Mesenteric fat pad (tissue), 1 donor: ENCODE results near the gene FAM98B. TPM values are rescaled to one million over a fixed set of nuclear protein-coding genes. Genes with fewer than 3 reads are reported as not detected.

ENCODE experiments used
- DNase-seq: peaks from one replicate; pipeline ENCODE4 v3.0.0-alpha.2; 2020; ENCODE audit warnings: low spot score
- total RNA-seq: library from RNA; stranded (reverse); fragmentation: NEBNext Ultra II Directional; extraction: Animal tissue kit (Norgen Biotek cat#: 25700); gene quantifications from one replicate; pipeline ENCODE4 v1.2.1, GENCODE V29; 2021
- donor health status: DM: yes; HTN: yes; CAD: no.

FAM98B gene
- total RNA-seq, 1 donor from 2014 or later: 22.4 TPM

DNA sequence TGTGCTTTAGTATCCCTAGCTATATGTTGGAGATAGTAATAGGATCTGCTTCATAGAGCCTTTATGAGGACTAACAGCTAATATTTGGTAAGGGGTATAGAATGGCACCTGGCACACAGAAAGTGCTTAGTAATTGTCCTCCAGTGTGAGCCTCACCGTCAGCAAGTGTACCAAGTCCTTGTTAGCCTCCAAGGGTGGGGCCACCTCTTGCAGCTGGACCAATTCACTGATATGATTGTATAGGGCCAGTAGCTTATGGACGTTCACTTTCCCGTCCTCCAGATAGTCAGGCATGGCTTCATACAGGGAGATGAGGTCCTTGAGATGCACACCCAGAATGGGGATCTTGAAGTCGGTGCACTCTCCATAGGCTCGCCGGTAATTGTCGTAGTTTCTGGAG lies 53.6 kb downstream of the FAM98B start:
- DNase-seq: no peak

DNA sequence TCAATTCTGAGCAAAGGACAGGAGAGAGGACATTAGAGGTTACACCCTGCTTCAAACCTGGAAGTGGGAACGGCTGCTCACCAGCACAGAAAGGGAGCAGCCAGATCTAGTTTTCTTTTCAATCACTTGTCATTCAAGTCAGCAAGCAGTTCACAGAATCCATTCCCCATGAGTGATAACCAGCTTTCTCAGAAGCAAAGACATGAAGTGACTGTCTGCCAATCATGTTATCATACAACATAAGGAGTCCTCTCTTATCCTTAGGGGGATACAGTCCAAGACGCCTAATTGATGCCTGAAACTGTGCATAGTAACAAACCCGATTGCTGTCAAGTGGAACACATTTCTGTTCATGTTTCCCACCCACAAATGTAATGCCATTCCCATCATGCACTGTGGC lies 54.7 kb downstream of the FAM98B start:
- no peak for DNase-seq

DNA sequence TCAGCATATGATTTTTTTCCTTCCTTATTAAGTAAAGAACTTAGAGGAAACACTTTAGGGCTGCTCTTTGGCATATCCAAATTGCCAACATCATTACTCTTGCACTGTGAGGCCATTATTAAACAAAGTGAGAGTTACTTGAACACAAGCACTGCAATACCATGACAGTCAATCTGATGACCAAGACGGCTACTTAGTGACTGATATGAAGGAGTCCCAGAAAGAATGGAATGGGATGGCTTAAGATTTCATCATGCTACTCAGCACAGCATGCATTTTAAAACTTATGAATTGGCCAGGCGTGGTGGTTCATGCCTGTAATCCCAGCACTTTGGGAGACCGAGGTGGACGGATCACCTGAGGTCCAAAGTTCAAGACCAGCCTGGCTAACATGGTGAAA lies 55.2 kb downstream of the FAM98B start:
- no peak for DNase-seq

DNA sequence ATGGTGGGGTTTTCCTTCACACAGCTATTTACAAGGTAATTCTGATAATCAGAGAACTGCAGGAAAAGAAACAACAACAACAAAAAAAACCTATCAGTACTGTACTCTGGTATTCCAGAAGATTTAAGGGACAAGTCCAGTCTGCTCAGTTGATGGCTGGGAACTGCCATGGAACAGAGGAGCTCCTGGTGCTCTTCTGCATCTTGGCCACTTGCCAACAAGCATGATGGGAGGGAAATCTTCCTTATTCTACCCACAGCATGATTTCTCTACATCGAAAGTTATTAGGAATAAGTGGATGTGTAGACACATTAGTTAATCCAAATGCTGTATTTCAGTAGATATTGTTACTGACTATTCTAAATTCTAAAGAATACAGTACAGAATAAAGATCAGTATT lies 59.0 kb downstream of the FAM98B start:
- DNase-seq: no peak

DNA sequence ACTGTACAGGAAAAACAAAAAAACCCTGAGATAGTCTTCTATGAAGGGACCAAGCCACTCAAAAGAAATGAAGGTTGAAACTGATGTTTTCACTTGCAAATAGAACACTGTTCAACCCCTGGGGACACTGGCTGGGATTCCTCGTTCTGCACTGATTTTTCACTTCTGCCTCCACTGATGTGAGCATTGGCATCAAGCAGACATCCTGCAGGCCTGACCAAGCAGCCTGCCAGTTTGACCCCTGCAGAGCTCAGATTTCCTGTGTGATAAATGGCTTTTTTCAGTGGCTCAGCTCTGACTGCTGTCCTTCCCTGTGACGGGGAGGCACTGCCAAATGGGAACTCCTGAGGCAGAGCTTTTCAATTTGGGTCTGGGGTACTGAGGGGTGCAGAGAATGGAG lies 60.7 kb downstream of the FAM98B start:
- DNase-seq: no peak

DNA sequence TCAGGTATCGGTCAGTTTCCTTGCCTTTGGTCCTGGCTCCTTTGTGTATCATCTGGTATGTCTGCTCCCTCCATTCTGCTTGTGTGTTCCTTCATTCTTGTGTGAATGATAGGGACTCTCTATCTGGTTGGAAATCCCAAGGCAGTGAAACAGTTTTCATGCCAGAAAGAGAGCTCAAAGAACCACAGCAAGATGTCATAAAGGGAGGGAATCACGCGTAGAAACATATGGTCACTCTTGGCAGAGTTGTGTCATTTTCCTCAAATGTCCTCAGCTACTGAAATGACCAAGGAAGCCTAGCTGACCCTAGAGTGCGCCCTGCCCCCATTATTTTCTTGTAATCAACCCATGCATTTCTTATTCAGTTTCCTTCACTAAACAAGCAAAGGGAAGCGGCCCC lies 62.7 kb downstream of the FAM98B start:
- no peak for DNase-seq

DNA sequence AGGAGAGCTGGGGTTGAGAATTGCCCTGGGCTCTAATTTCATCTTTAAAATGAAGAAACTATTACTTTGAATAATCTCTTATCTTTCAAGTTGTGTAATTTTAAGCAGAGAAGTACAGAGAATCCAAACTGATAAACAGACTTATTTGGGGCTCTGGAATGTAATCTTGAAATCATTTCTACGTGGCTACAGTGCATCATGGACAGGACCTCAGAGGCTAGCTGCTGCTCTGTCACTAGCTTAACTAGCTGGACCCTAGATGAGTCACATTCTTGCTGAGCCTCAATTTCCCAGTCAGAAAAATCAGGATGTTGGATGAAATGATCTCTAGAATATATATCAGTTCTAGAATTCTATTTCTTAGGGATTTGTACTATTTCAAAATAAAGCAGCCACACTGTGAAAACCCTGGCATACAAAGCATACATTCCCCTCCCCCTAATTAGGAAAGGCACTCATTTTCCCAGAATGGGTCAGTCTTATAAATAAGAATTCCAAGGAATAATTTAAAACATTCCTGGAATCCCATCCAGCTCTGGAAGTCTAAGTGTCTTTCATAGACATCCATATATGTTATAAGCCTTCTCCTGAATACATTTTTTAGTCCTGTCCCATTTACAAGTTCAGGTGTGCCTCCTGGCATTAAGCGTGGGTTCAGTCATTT lies 63.5 kb downstream of the FAM98B start:
- DNase-seq: no peak

DNA sequence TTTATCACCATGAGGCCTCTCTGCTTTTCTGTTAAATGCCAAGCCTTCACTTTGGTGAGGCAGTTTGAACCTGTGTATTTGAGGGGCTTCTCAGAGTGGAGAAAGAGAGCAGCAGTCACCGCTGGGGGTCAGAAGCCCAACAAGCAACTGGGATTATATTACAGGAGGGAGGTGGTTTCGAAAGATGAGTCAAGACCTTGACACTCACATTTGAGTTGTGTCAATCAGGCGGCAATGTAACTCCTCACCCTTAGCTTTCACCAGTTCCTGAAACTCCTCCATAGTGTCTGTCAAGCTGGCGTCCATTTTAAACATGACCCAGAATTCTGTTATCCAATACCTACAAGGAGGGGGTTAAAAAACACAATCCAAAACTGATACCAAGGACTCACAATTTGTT lies 64.2 kb downstream of the FAM98B start:
- DNase-seq: no peak

DNA sequence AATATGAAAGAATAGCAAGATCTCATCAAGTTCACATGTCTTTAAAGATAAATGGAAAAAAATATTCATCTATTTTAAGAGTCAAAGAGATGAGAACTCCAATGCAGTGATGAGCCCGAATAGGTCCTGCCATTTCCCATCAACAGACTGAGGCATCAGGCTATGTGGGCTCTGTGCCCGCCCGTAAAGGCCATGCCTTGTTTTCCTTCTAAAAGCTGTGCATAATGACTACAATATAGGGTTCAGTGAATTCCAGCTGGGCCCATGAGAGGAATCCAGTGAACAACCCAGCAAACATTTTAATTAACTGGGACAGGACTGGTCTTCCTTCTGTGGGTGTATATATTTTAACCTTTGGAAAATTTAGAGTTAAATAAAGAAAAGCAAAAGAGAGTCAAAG lies 66.1 kb downstream of the FAM98B start:
- no peak for DNase-seq

DNA sequence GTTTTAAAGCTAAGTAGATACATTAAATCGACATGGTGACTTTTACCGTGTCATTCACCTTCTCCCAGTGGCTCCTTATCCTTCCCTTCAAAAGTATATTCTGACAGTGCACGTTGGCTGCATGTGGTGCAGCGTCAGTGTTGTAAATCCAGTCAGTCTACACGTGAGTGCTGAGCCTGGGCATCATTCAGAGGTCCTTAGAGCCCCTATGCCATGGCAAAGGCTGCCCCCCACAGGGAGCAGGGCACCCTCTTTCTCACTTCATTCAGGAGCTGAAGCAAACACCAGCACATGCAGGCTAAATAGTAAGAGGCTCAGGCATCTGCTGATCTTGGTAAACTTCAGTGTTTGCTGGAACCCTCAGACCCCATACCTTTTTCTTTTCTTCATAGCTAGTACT lies 67.4 kb downstream of the FAM98B start:
- DNase-seq: no peak

DNA sequence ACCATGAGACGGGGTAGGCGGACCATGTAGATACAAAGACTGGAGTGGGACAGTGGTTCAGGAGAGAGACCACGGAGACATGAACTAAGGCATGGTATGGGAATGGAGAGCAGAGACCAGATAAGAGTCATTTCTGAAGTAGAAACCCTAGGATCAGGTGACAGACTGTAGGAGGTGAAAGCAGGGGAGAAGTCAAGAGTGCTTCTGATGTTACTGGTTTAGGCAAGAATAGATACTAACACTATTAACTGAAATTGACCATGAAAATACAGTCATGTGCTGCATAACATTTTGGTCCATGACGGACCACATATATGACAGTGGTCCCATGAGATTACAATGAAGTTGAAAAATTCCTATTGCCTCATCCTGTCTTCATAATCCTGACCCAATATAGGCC lies 69.0 kb downstream of the FAM98B start:
- no peak for DNase-seq

DNA sequence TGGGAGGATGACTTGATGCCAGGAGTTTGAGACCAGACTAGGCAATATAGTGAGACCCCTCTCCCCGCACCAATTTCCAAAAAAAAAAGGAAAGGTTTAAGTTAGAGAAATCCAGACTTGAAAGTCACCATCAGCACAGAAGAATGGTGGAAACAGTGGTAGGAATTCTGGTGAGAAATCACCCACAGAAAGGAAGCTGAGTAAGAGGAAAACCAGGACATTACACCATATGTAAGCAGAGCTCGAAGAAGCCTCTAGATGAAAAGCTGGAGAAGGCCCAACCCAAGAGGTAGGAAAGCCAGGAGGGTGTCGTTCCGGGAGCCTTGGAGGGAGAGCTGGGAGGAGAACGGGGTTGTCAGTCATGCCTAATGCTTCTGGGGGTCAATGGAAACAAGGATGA lies 70.2 kb downstream of the FAM98B start:
- no peak for DNase-seq

DNA sequence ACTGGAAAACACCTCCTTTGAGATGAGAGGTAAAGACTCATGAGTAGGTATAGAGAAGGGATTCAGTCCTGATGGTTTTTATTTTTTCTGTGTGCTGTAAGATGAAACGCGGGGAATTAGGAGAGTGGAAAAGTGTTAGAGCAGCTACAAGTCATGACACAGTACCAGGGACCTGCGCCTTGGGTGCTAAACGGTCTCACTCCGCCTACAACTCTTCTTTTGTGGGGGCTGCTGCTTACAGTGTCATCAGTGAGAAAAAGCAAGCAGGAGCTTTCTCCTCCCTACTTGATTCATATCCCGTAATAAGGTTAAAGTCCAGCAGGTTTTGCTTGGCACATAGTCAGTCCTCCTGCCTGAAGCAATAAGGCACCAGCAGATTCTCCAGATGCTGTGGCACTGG lies 71.6 kb downstream of the FAM98B start:
- no peak for DNase-seq

DNA sequence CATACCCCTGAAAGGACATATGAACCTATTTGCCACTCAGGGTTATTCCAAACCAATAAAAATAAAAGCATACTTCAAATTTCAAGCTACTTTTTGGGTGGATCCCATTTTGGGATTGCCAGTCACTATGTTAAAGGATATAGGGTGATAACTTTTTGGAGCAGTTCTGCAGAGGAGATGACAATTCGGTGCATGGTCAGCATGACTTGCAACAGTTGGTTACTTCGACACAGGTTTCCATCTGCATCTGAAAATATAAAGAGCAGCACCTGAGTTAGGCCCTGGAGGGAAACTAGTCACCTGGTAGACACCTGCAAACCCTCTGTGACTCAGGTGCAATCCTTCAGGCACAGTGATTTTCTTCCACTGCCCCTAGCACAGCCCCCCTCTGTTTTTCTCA lies 72.2 kb downstream of the FAM98B start:
- DNase-seq: no peak

DNA sequence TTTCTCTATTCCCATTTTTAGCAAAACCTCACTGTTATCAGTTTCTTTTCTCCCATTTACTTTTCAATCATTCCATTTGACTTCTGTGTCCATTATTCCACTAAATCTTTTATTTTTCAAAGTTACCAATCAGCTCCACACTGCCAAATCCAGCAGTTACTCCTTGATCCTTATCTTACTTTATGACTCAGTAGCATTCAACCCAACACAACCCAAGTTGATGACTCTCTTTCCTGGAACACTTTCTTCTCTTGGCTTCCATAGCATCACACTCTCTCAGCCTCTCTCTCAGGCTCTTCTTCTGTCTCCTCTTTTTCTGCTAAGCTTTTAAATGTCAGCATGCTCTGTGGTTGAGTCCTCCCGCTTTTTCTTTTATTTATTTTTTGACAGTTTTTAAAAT lies 74.4 kb downstream of the FAM98B start:
- DNase-seq: no peak

DNA sequence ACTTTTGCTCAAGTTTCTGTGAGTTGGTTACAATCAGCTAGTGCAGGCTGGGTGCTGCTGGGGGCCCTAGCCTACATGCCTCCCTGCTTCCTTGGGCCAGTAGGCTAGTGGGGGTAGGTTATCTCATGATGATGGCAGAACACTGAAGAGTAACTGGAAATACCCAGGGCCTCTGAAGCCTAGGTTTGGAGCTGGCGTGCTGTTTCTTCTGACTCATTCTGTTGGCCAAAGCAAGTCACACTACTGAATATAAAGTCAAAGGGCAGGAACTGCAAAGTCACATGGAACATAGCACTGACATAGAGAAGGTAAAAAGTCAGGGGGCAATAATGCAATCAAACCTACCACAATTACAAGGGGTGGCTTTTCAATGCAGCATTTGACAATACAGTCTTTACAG lies 76.2 kb downstream of the FAM98B start:
- no peak for DNase-seq

DNA sequence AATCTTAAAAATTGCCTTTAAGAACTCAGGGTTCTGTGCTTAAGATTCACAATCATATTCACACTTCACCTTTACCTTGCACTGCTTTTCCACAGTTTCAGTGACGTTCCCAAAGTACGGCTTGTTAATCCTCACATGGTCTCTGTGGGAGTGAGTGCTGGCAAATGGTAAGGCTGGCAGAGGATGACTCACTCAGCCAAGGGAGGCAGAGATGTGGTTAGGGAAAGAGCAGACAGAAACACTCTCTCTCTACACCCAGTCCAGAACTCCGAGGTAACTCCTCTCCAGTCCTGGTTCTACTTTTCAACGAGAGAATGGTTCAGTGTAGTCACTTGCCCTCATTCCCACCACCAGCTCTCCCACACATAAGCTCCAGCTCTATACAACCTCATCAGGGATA lies 77.6 kb downstream of the FAM98B start:
- no peak for DNase-seq

DNA sequence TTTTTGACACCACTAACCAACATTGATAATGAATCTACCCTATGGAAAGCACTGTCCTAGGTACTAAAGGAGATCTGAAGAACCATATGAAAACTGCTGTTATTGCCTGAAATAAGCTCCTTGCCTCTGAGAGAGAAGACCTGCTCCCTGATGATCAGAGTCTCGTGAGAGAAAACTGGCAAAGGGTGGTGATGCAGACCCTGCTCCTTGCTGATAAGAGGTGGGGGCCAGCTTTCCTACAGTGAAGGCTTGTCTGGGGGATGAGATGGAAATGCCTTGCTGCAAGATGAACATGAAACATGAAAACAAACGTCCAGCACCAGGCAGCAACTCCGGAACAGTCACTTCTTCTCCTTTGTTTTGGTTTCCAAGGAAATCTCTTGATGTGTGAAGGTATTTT lies 78.8 kb downstream of the FAM98B start:
- DNase-seq: no peak

DNA sequence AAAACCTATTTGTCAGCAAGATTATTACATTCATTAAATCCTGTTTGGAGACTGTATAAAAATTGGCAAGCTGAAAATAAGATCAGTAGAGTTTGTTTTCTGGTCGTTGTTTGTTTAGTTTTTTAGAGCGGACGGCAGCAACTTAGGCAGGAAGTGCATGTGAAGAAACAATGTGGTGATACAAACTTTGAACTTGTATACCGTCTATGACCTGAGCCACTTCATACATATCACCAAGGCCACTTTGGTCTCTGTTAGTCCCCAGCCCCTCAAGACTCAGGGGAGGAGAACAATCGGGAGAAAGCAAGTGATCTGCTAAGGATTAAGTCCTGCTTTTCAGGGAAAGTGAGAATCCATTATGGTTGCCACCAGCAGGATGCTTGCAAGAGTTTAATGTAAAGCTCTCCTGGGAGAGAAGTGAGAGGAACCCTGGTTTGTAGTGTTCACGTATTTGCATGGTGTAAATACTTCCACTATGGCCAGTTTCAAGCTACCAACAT lies 79.5 kb downstream of the FAM98B start:
- DNase-seq: no peak

DNA sequence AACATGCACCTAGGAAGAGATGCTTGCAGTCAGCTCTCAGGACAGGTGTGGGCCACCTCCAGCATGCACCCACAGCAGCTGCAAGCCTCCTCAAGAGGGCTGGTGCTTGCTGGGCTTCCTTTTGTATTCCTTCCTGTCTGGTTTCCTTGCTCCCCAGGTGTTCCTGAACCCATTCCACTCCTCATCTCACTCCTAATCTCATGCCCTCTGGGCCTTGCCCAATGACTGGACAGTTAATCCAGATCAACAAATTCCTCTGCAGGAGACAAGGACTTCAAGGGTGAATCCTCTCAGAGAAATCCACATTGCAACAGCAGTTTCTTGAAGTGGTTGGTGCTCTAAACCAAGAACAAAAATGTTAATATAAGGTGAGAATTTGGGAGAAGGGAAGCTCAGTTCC lies 80.0 kb downstream of the FAM98B start:
- DNase-seq: no peak

DNA sequence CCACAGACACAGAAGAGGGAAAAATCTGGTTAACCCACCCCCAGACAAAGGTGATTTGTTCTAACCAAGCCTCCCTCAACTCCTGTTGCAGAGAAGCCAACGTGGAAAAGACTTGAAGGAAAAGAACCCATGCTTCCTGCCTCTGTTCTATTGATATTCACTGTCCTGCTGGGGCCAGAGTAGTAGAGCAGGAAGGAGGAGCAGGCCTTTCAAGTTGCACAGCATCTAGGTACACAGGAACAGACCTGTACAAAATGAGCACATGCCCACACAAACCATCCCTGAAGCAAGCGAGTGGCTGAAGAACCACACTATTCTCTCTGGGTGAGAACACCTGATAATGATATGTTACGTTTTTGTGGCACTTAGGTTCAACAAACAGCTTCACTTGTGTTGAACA lies 80.8 kb downstream of the FAM98B start:
- DNase-seq: no peak

DNA sequence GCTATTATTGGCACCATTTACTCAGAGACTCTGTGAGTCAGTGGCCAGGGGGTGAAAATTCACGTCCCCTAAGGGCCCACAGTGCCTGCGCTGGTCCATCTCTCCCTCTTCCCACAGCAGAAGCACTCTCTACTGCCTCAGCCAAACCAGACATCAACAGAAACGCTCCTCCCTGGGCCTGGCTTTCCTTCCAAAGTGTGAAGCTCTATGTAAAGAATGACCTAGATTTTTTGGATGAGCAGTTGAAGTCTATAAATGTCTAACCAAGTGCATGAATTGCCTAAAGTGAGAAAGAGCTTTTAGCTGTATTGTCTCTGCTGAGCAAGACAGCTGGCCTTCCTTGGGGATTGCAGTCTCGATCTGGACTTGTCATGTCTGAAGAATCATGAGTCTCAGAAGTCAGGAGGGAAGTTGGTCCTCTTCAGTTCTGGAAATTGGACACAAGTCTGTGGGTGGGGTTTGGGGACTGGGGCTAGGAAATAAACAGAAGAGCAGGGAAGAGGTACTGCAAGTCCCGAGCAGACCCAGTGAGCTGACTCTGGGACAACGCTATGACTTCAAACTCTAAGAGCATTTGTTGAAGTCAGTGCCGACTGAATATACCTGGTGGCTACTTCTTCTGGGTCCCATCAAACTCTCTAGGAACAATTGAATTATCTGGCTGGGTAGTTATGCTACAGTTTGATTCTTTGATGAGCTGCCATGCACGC lies 81.7 kb downstream of the FAM98B start:
- no peak for DNase-seq

DNA sequence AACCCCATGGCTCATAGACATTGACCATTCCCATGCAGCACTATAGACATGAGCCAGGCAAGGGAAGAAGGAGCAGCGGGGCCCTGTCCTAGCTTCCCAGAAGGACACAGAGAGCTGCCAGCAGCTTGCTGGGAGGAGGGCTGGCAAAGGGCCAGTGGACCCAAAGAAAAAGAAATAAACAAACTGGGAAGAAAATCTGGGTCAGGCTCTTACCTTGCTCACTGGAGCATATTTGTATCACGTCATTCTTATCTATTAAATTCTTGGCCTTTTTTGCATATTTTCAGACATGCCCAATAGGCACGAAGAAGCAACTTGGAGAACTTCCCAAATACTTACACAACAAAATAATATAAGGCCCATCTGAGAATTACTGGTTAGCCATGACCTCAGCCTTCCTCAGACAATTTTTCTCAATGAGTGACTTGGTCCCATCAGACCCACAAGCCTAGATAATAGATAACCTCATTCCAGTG lies 82.3 kb downstream of the FAM98B start:
- no peak for DNase-seq
